GM21381 (cell line): Measurements from ENCODE around the gene EPG5.

Source experiments
- ATAC-seq: cut with Tn5 transposase; IDR thresholded peaks from one replicate; pipeline ENCODE4 v1.9.1; 2021; ENCODE audit warnings: mild to moderate bottlenecking, moderate library complexity; ENCODE audit not compliant: unreplicated experiment

The EPG5 gene

DNA sequence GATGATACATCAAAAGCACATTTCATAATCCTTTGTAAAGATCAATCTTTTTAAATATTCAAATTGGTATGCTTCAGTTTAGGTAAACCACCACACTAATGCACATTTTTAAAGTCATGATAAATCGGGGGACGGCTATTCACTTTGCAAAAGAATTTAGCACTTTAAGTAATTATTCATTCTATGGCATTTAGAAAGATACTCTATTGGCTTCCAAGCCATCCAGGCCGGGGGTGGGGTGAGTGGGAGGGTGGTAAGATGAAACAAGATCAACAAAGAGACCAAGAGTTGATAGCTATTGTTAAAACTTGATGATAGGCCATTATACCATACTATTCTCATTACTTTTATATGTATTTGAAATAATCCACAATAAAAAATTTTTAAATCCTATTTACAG is 41.0 kb downstream of the EPG5 start:
- no peak for ATAC-seq

DNA sequence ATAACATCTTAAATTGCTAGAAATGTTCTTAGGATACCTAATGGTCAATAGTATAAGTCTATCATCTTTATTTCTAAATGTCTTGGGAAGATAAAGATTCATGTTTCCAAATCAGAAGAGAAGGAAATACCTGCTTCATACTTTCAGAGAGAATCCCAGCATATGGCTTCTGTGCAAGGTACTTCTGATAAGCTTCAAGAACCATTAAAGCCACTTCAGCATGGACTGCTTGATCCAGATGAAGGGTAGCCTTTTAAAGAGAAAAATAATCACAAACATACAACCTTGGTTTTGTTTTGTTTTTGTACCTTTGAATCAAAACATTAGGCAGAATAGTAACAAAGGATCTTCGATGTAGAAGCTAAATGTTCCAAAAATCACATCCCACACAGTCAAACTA is 44.0 kb downstream of the EPG5 start:
- ATAC-seq, result no peak

DNA sequence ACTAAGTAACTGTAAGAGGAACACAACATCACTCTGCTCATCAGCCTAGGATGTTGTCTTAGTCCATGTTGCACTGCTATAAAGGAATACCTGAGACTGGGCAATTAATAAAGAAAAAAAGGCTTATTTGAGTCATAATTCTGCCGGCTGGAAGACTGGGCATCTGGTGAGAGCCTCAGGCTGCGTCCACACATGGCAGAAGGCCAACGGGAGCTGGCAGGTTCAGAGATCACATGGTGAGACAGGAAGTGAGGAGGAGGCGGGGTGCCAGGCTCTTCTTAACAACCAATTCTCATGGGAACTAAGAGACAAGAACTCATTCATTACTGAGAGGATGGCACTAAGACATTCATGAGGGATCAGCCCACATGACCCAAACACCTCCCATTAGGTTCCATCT is 46.8 kb downstream of the EPG5 start:
- no peak for ATAC-seq

DNA sequence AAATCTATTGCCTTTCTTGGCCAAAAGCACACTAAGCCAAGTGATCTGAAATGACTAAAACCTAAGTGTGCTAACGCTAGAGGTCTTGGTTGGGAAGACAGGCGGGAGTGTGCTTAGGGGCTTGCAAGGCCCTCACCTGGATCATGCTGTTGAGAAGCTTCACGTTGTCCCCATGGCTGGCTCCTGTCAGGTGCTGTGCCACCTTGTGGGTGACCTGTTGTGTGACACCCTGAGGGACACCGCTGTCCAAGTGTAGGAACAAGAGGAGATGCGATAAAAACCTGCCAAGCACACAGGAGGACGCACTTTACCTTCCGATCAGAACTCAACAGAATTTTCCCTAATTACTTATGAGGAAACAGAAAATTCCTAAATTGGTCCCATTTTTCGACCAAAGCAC is 50.8 kb downstream of the EPG5 start:
- ATAC-seq, result no peak

DNA sequence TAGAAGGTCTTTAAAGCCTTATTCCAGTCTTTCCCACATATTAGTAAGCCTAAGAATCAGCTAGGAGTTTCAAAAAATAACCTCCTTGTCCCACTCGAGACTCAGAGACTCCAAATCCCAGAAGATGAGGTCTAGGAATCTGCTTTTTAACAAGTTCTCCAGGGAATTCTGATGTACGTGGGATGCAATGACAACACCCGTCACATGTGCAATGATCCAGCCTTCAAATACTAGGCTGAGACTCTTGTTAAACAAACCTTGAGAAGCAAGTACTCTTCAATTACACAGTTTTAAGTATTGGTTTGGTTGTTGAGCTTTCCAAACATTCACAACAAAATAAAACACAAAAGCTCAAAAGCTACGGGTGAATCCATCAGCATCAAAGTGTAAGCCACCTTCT is 53.9 kb downstream of the EPG5 start:
- no peak for ATAC-seq

DNA sequence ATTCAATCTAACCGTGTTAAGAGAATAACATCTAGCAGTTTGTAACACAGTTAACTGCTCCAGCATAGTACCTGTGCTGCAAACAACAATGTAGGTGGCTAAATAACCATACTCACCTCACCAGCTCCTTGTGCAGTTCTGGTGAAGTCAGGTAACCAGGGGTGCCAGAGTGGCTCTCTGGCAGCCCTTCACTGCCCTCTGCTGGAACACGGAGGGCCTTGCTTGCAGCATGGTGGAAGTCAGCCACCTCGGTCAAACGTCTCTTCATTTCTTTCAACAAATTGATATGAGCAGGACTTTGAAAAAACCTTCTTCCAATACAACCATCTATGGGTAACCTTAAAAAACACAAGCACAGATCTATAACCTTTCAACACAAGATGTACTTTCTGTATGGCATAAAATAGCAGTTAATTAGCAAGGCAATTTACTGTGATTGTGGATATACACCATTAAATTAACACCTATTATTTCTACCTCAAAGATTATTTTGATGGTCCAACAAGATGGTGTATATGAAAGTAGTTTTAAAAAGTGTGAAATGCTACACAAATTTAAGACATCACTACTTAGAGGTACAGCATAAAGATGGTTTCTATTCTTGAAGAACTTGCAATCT is 56.6 kb downstream of the EPG5 start:
- no peak for ATAC-seq

DNA sequence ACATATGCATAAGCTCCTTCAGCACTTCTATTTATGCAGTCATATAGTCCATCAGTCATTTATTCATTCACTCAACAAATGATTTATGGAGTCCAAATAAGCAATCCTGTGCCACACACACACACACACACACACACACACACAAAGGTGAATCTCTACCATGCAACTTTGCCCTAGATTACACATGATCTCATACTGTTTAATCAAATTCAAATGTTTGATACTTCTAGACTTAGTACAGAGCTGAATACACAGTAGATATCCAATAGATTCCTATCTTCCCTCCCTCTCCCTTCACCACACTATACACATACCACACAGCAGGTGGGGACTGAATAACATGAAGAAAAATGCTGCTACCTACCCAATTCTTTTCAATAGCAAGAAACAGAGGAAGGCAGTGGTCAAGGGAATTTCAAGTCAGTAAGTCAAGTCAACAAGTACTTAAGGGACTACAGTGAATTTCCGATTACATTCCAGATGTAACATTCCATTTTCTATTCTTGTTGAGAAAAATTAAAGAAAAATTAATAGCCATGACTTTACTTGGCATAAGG is 65.4 kb downstream of the EPG5 start:
- ATAC-seq, result no peak

DNA sequence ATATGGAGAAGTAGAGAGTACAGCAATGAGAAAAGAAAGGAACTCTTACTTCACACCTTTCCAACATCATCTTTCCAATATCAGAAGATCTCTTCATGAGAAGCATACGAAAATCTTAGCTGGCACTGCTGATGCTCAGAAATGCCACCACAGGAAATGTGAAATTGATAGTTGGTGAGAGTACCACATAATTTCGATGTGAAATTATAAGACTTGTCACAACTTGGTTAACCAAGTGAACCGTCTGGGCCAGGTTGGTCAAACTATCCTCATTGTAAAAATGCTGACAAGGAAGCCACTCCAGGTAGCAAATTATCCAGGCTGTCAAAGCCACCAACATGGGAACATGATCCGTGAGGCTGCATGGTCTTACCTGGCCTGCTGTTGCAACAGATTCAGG is 66.5 kb downstream of the EPG5 start:
- ATAC-seq, result no peak

DNA sequence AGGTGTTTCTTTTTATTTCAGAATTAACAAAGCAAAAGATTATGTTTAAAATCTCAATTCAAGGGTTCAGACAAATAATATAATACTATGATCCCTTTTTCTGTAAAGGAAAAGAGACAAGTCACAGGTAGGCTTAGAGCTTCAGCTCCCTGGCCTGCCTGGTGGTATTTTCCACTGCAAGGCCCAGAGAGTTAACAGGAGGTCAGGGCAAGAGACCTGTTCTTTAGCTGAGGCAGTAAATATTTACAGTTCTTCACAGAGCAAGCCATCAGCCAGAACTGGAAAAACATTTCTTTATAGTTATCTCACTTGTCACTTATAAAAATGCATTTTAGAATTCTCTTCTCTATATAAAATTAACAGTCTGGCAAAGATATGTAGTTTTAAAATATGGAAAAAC is 70.1 kb downstream of the EPG5 start:
- no peak for ATAC-seq

DNA sequence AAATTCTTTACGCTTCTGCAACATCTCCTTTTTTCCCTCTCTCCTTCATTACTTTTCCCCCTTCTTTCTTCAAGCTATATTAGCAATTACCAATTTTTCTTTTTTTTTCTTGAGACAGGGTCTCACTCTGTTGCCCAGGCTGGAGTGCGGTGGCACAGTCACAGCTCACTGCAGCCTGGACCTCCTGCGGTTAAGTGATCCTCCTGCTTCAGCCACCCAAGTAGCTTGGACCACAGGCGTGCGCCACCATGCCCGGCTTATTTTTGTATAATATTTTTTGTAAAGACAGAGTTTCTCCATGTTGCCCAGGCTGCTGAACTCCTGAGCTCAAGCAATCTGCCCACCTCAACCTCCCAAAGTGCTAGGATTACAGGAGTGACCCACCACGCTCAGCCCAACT is 70.7 kb downstream of the EPG5 start:
- ATAC-seq, result no peak

DNA sequence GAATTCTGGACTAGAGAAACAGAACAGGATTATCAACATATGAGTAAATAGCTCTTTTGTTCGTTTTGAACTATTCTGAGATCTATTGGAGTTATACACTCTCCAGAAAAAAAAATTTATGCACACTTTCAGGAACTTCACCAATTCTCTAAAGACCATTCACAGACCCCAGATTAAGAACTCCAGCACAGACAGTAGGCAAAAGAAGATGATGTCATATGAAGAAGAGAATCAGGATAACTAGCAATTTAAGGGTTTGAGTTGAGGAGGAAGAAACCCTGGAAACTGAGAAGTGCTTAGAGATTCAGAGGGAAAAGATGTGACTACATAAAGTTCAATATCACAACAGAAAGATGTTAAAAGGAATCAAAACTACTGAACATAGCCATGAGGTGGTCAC is 71.8 kb downstream of the EPG5 start:
- ATAC-seq, result no peak

DNA sequence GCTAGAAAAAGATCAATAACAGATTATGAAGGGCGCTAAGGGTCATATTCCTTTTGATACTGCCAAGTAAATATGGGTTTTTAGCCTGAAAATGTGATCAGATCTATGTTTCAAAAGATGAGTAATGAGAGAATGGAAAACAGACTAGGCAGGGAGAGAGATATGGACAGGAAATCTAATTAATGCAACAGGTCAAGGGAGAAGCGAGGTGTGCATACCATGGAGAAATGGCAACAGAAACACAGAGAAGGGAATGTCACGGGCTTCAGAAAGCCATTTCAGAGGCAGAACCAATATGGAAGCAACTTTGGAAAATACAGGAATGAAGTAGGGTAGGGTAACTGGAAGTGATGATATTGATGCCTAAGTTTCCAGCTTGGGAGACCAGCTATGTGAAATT is 72.3 kb downstream of the EPG5 start:
- ATAC-seq, result no peak

DNA sequence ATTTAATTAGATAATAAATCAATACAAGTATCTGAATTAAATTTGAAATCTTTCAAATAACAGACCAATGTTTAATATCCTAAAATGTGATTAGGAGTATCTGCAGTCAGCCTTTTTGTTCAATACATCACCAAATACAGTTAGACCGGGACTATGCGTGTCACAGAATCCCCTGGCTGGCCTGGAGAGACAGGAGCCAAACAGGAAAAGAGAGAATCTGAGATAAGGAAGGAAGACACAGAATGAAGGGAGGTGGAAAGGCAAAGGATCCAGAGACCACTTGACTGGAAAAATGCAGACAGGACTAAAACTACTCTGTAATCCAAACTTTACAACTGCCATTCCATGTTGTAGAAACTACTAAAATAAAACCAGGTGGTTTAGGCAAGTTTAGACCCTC is 75.3 kb downstream of the EPG5 start:
- ATAC-seq, result no peak

DNA sequence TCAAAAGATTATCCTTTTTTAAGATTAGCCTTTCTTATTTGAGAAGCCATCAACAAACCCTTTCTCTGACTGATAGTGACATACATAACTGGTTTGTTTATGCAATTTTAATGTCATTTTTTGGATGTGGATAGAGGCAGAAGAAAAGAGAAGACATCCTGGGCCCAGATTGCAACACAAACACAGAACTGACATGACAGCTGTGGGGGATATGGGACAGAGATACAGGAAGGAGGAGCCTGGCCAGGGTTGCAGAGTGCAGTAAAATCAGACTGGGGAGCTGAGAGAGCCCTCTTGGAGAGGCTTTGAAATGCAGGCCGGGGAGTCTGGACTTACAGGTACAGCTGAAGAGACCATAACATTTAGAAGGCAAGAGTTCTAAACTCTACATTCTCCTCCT is 76.5 kb downstream of the EPG5 start:
- ATAC-seq, result no peak

DNA sequence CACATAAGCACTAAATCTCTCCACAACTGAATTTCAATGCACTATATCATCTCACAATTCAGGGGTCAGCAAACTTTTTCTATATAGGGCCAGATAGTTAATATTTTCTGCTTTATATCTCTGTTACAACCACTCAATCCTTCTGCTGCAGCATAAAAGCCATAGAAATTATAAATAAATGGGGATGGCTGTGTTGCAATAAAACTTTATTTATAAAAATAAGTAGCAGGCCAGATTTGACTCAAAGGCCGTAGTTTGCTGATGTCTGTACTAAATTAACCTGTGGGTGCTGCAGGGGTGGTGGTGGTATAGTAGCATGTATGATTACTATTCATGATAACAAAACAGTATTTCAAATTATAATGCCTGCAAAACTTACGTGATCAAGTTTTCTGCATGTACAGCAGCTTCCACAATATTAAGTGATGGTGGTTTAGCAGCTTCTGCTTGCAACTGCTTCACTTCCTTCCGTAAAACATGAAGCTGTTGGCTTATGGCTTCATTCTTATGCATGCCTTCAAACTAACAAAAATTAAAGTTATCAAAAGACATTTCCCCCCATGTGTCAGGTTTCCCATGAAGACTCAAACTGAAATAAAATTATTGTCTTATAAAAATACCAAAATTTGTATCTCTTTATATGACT is 77.6 kb downstream of the EPG5 start:
- no peak for ATAC-seq

DNA sequence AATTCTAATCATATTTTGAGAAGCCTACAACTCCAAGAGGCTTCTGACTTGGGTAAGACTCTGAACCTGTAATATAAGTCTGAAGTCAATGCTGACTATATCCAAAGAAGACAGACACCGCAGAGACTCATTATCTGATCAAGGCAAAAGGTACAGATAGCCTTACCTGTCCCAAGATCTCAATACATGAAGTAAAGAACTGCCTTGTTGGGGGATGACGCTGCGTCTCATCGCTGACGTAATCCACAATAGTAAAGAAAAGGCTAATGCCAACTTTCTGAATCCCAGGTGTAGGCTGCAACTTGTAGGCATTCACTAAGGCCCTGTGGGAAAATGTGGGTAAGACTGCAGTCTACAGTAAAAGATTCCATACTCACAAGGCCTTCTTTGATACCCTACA is 79.5 kb downstream of the EPG5 start:
- no peak for ATAC-seq

DNA sequence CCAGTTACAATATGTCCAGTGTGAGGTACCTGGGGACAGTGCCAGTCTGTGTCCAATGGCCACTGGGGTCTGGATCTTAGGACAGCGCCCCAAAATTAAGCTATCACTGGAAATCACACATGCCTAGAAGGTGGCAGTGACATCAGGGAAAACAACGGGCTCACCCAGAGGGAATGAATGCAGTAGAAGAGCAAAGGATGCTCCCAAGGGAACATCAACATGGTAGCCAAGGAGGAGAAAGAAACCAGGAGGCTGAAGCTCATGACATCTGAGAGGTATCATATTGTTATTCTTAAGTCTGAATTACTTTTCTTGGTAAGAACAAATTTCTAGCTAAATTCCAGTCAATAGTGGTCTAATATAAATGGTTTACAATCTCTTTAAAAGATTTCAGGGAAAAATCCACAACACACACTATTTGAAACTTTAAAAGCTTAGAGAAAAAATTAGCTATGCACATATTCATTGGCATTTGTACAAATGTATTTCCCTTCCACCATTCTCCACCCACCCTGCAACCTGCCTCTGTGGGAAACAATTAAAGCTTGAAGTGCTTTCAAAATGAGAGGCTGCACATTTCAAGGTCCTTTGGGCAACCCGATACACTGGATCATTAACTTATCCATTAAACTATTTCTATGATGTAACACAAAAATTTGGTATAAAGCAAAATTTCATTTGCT is 86.1 kb downstream of the EPG5 start:
- ATAC-seq, result no peak

DNA sequence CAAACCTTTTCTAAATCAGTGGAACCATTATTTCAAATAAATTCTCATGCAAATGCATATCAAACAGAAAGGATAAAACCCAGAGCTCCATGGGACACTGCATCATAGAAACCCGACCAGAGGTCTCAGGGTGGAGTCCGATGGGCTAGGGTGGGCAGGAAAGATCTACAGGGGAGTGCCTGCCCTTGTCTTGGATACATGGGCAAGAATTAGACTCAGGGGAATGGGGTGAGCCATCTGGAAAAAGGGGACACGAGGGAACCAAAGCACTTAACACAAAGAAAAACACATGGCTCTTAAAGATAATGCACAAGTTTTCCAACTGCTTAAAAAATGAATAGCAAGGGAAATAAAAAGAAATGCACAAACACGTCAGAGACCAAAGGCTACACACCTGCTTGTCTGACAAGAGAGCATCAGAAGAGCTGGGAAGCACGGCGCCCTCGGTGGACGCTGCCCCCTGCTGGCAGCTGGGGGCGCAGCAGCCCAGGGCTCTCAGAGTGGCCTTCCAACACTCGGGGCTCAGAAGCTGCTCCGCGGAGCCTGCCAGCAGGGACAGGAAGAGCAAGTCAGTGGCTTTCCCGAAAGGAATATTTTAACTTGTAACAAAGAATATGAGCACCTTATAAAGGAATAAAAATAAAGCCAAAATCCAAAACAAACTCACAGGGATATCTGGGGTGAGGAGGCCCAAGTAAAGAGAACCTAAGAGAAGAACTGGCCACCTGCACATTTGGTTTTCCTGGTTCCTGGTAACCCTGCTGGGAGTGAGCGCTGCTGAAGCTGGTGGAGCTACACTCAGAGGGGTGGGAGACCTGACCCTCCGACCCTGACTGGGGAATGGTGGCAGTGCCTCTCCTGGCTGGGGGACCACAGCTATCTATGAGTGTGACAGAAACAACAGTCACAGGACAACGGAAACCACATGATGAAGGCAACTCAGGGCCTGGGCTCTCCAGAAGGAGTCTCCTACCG is 87.2 kb downstream of the EPG5 start:
- ATAC-seq, result peak; percentile 63

DNA sequence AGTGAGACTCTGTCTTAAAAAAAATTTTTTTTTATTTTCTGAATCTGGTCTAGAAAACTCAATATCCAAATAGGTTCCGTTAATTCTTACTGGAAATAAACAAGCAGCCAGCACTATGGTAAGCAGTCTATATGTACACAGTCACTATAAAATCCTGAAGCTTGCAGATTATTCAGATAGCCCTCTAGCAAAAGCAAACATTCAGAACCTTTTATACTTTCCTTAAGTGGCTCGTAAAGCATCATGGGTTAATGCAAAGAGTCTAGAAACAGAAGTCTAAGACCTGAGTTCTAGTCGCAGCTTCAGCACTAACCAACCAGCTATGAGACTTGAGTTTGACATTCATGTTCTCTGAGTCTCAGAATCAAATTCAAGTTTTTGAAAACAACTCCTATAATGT is 89.7 kb downstream of the EPG5 start:
- no peak for ATAC-seq

DNA sequence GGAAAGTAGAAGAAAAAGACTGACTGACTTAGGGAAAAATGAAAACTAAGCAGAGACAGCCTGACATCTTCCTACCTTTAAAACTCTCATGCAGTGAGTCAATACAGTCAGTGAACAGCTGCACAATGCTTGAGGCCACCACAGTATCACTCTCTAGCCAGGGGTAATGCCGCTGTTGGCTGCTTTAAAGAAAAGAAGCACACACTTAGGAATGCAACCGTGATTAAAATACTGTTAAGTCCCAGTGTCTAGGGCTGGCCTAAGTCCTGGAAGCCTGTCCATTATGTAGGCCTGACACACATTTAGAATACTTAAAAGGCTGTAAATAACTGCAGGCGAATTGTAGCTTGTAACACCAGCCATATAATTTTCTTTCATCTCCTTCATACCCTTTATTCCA is 91.0 kb downstream of the EPG5 start:
- ATAC-seq, result no peak
